Measurements from ENCODE around the gene PROCA1. TPM values are rescaled to one million over a fixed set of nuclear protein-coding genes. Genes with fewer than 3 reads are reported as not detected.

The PROCA1 gene
- polyA plus RNA-seq, 1 donor (not counting 4 experiments of a cell fraction or from before 2014, with no cell fraction given) = 0.39 TPM

- Histone ChIP-seq H3K27ac (ENCODE audit: control insufficient read depth, insufficient read depth, low read length) (peak overlapping the region; percentile 89), H3K4me3 (ENCODE audit: control insufficient read depth in 2 of 3, extremely low read depth in 1 of 3, insufficient read depth in 2 of 3, low read depth in 1 of 3, low read length in 3 of 3) (peak overlapping the region; percentile 87 to 99 (median 97)), H4K20me1 (ENCODE audit: control insufficient read depth, extremely low read depth, insufficient read depth, low read length) (peaks cover 32% of the 10 kb centered on the region), H3K4me2 (ENCODE audit: control insufficient read depth, extremely low read depth, insufficient read depth, low read depth, low read length) (peak overlapping the region; percentile 98), H3K27me3 (ENCODE audit: control insufficient read depth, extremely low read depth, insufficient read depth, low read length) (no peaks in the 10 kb centered on the region), H3K36me3 (ENCODE audit: control insufficient read depth in 2 of 2, extremely low read depth in 1 of 2, insufficient read depth in 2 of 2, low read length in 2 of 2) (peaks cover 24 to 48% of the 10 kb centered on the region in 2 experiments), H3K79me2 (ENCODE audit: control insufficient read depth, insufficient read depth, low read length) (peaks cover 60% of the 10 kb centered on the region), H3K9me3 (ENCODE audit: control insufficient read depth, low read depth, low read length) (no peaks in the 10 kb centered on the region), H3K9ac (ENCODE audit: control insufficient read depth, extremely low read depth, insufficient read depth, low read length) (peak overlapping the region; percentile 95), H3K4me1 (ENCODE audit: control insufficient read depth, extremely low read depth, insufficient read depth, low read length) (peaks cover 58% of the 10 kb centered on the region), H3K9me1 (ENCODE audit: control insufficient read depth, extremely low read depth, insufficient read depth, low read length) (peaks cover 3% of the 10 kb centered on the region), H2AFZ (ENCODE audit: control insufficient read depth, low read length) (no peak overlapping the region)
- no peak for DNase-seq (ENCODE audit: low read depth, low spot score)
- dilution Hi-C loops (cut with MboI; ENCODE audit: extremely low pct_ligation_motif_present, low sequenced_read_pairs) = no loop called here
- peak in 1 of 3 experiments; percentile 37 for TF ChIP-seq CTCF (optimal IDR thresholded peaks at IDR 0.05 in 1 of 3, IDR thresholded peaks at IDR 0.05 in 1 of 3, conservative IDR thresholded peaks at IDR 0.05 in 1 of 3; ENCODE audit: extremely low read depth in 1 of 3, insufficient read depth in 2 of 3, low read length in 3 of 3)
- TF ChIP-seq EZH2 (IDR thresholded peaks at IDR 0.05; ENCODE audit: low read length) = no peak
- FAIRE-seq = no peak
Observed at GRCh38 chr17:28720247-28720996, 8.7 kb upstream of the PROCA1 start.

- FAIRE-seq = no peak
- dilution Hi-C loops (cut with MboI; ENCODE audit: extremely low pct_ligation_motif_present, low sequenced_read_pairs) = no loop called here
Observed at GRCh38 chr17:28719021-28719433, 7.3 kb upstream of the PROCA1 start.

More at GRCh38 chr17:28719021-28719433, 7.3 kb upstream of the PROCA1 start:
- H2AFZ ChIP-seq (ENCODE audit: control insufficient read depth, low read length) = peak overlapping the region; percentile 64
- peaks cover 27 to 51% of the 10 kb centered on the region in 2 experiments for H3K36me3 ChIP-seq (ENCODE audit: control insufficient read depth in 2 of 2, extremely low read depth in 1 of 2, insufficient read depth in 2 of 2, low read length in 2 of 2)
- no peak for DNase-seq (ENCODE audit: low read depth, low spot score)
- peaks cover 50% of the 10 kb centered on the region for H3K4me1 ChIP-seq (ENCODE audit: control insufficient read depth, extremely low read depth, insufficient read depth, low read length)
- H3K4me3 ChIP-seq (ENCODE audit: control insufficient read depth in 2 of 3, extremely low read depth in 1 of 3, insufficient read depth in 2 of 3, low read depth in 1 of 3, low read length in 3 of 3) = peak overlapping the region; percentile 81 to 99 (median 87)
- peaks cover 23% of the 10 kb centered on the region for H4K20me1 ChIP-seq (ENCODE audit: control insufficient read depth, extremely low read depth, insufficient read depth, low read length)
- H3K9ac ChIP-seq (ENCODE audit: control insufficient read depth, extremely low read depth, insufficient read depth, low read length) = peak overlapping the region; percentile 95
- no peaks in the 10 kb centered on the region for H3K9me3 ChIP-seq (ENCODE audit: control insufficient read depth, low read depth, low read length)
- H3K27ac ChIP-seq (ENCODE audit: control insufficient read depth, insufficient read depth, low read length) = peak overlapping the region; percentile 89
- H3K9me1 ChIP-seq (ENCODE audit: control insufficient read depth, extremely low read depth, insufficient read depth, low read length) = peaks cover 3% of the 10 kb centered on the region
- H3K79me2 ChIP-seq (ENCODE audit: control insufficient read depth, insufficient read depth, low read length) = peaks cover 60% of the 10 kb centered on the region
- no peaks in the 10 kb centered on the region for H3K27me3 ChIP-seq (ENCODE audit: control insufficient read depth, extremely low read depth, insufficient read depth, low read length)
- H3K4me2 ChIP-seq (ENCODE audit: control insufficient read depth, extremely low read depth, insufficient read depth, low read depth, low read length) = peak overlapping the region; percentile 71
- TF ChIP-seq EZH2 (IDR thresholded peaks at IDR 0.05; ENCODE audit: low read length) (no peak), CTCF (optimal IDR thresholded peaks at IDR 0.05 in 1 of 3, IDR thresholded peaks at IDR 0.05 in 1 of 3, conservative IDR thresholded peaks at IDR 0.05 in 1 of 3; ENCODE audit: extremely low read depth in 1 of 3, insufficient read depth in 2 of 3, low read length in 3 of 3) (no peak)

Measured in keratinocyte (primary cell).